Liver (tissue), 3 donors: ENCODE results near the gene GLOD4.

Source experiments
- CTCF ChIP-seq: fragments of 150-350 bp; IDR thresholded peaks from 2 replicates; pipeline ENCODE4 v1.5.1; 2017; ENCODE audit warnings: improper control_type of control experiment, low read depth, low read length; ENCODE audit not compliant: missing input control
- EGR1 ChIP-seq, 2 donors: IDR thresholded peaks; 2 replicates each; pipeline ENCODE4 v1.6.1; 2016 to 2018; ENCODE audit warnings: antibody characterized with exemption in 2 of 2, low read depth in 2 of 2
- REST ChIP-seq: IDR thresholded peaks from 2 replicates; pipeline ENCODE4 v1.6.1; 2016; ENCODE audit warnings: antibody characterized with exemption, mild to moderate bottlenecking
- TAF1 ChIP-seq: conservative IDR thresholded peaks from 2 replicates; pipeline ENCODE4 v1.6.1; 2016; ENCODE audit warnings: antibody characterized with exemption, mild to moderate bottlenecking
- TF ChIP-seq, protein P1 (sequence below): IDR thresholded peaks from 2 replicates; pipeline ENCODE4 v1.6.1; 2016; ENCODE audit warnings: antibody characterized with exemption
- donor health status: healthy.
- donor health status: healthy.

DNA sequence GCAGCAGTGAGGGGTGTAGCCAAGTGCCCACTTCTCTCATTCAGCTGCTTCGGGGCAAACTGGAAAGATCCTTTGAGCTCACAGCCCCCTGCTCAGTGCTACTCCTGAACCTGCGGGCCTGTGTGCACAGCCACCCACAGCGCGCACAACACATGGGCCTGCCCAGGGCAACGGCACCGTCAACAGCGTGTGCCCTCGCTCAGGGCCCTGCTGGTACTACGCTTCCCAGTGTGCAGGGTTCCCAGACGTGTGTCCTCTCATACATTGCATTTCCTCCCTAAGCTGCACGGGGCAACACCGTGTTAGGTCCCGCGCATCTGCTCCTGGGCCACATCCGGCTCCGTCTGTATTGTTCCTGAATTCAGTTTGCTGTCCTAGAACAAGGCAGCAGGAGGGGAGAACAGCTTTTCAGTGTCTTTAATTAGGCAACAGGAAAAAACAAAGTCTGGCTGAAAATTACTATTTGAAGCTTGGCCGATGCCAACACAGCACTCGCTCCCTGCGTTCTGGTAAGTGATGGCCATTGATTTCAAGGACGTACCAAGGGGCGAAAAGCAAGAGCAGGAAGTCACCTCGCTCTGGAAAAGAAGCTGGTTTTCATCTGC is 15.3 kb upstream of the GLOD4 start:
- TF ChIP-seq TAF1 (no peak), CTCF (no peak), REST (no peak), EGR1 (IDR thresholded peaks at IDR 0.05; ENCODE audit: low read depth in 2 of 2) (no peak)
- TF ChIP-seq, protein P1, sequence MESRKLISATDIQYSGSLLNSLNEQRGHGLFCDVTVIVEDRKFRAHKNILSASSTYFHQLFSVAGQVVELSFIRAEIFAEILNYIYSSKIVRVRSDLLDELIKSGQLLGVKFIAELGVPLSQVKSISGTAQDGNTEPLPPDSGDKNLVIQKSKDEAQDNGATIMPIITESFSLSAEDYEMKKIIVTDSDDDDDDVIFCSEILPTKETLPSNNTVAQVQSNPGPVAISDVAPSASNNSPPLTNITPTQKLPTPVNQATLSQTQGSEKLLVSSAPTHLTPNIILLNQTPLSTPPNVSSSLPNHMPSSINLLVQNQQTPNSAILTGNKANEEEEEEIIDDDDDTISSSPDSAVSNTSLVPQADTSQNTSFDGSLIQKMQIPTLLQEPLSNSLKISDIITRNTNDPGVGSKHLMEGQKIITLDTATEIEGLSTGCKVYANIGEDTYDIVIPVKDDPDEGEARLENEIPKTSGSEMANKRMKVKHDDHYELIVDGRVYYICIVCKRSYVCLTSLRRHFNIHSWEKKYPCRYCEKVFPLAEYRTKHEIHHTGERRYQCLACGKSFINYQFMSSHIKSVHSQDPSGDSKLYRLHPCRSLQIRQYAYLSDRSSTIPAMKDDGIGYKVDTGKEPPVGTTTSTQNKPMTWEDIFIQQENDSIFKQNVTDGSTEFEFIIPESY = no peak
